GM21619 (cell line): ENCODE data around the gene MAP2K6.
"Not testable (repeated sequence)": the region's sequence is repeated elsewhere in the genome, so short reads cannot be mapped to it uniquely, and the experiment has no call there.

ENCODE experiments used
- ATAC-seq: cut with Tn5 transposase; IDR thresholded peaks from one replicate; pipeline ENCODE4 v1.9.1; 2021; ENCODE audit not compliant: unreplicated experiment

MAP2K6 gene

DNA sequence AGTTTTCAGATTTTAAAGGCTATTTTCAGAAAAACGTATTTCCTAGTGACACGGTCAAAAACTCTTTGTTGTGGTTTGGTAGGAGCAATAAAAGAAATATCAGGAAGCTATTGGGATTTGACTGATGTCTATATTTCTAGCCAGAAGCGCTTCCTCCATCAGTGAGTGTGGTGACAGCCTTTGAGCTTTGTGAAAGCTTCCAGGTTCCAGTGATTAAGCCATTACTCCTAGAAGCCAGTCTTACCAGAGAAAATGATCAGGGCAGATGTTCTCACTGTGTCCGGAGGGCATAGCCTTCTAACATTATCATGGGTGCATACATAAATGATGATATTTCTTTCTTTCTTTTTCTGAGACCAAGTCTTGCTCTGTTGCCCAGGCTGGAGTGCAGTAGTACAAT, 39.6 kb downstream of the MAP2K6 start:
- ATAC-seq: no peak

- no peak for ATAC-seq
These were observed 40.5 kb downstream of the MAP2K6 start for GRCh38 chr17:69455040-69455439.

- peak; percentile 77 for ATAC-seq
These were observed 43.1 kb downstream of the MAP2K6 start for GRCh38 chr17:69457603-69458002.

DNA sequence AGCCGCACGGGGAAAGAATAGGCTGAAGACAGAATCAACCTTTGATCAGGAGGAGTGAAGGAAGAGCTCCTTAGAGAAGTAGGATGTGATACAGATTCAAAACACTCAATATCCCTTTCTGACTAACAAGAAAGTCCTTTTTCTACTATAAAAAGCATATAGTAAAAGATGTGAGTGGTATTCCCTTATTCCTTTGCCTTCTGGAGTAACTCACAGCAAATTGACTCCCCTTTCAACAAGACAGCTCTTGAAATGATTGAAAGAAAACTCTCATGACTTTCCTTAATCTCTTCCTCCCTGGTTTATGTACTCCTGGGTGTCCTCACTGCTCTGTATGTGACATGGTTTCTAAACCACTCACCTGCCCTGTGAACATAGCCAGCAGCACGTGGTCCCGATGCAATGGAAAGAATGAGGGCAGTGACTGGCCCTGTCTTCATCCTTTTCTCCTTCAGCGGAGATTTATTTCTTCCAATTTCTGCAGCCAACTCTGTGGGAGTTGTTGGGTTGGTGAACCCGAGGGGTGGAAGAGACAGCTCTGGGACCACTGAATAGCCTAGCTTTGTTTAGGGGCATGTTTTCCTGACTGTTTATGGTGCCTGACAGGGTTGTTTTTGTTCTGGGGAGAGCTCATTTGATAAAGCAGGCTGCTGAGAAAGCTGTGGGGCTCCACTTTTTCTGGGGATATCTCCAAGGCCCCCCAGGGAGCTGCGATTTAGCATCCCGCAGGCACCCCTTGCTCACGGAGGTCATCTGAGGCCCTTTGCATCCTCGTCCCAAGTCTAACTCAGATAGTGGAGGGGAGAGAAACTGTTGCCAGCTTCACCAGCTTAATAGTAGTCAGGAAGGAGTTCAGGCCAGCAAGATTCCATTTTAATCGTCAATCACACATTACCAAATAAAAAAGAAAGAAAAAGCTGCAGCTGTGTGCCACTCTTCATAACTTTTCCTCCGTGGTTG, 46.7 kb downstream of the MAP2K6 start:
- no peak for ATAC-seq

DNA sequence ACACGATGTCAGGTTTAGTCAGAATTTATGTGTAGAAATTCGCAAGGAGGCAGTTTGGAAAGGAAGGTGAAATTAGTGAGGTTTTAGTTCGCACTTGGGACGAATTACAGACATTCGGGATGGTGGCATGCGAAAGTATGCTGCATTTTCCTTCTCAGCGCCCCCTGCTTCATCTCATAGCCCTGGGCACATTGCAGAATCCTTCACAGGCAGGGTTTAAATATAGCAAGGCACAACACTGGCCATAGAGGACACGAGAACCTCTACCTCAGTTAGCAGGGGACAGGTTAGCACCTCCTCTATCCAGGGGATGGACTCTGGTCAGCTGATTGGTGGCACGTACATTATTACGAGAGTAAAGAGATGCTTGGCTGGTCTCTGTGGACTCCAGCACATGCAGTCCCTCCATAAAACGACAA, 47.5 kb downstream of the MAP2K6 start:
- no peak for ATAC-seq

- ATAC-seq: no peak
These were observed 48.4 kb downstream of the MAP2K6 start for GRCh38 chr17:69462882-69463281.

- ATAC-seq: no peak
These were observed 52.0 kb downstream of the MAP2K6 start for GRCh38 chr17:69466451-69466850.

- no peak for ATAC-seq
These were observed 52.6 kb downstream of the MAP2K6 start for GRCh38 chr17:69466905-69467667.

GRCh38 chr17:69468207-69468606, 53.7 kb downstream of the MAP2K6 start:
- no peak for ATAC-seq

DNA sequence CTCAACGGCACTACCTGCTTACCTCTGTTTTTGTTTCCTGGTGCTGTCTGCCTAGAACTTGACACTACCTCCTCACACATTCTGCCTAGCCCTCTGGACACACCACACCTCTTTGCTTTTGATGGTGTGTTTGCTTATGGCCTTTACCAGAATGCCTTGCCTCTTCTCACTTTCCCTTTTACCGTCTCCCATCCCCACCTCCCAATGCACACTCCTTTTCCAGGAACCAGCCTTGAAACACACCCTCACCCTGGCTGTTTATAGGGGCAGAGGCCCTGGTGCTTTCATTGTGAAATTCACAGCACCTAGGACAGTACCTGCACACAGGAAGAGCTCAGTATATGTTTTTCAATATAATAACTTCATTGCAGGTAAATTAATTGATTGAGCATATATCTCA, 56.2 kb downstream of the MAP2K6 start:
- ATAC-seq: no peak

GRCh38 chr17:69471406-69471805, 56.9 kb downstream of the MAP2K6 start:
- no peak for ATAC-seq

GRCh38 chr17:69473841-69474831, 59.6 kb downstream of the MAP2K6 start:
- ATAC-seq: no peak

DNA sequence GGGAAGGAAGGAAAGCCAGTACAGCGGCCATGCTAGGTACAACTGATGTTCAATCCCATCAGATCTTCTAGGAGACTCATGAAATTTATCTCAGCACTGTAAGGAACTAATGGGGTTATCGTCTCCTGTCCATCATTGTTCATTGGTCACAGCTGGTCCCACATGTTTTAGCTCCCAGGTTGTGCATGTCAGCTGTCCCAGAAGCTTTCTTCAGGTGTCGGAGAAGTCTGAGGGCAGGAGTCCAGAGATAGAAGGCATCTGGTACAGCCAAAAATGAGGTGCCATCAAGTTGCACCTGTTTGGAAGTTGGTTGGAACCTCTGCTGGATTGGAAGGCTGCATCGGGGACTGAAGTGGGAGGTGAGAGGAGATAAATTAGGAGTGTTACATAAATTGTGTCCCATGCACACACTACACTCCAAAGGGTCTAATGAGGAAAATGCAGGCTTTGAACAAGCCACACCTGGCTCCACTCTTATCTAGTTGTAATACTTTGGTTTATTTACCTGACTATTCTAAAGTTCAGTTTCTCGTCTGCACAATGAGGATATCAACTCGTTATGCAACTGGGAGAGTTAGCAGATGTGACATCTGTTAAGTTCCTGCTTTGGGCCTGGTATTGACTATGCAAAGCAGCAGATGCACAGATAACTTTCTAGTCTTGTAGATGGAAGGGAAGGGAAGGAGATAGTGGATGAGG, 62.9 kb downstream of the MAP2K6 start:
- ATAC-seq: no peak

- no peak for ATAC-seq
These were observed 63.4 kb downstream of the MAP2K6 start for GRCh38 chr17:69477903-69478266.

GRCh38 chr17:69478916-69479315, 64.4 kb downstream of the MAP2K6 start:
- ATAC-seq: no peak

DNA sequence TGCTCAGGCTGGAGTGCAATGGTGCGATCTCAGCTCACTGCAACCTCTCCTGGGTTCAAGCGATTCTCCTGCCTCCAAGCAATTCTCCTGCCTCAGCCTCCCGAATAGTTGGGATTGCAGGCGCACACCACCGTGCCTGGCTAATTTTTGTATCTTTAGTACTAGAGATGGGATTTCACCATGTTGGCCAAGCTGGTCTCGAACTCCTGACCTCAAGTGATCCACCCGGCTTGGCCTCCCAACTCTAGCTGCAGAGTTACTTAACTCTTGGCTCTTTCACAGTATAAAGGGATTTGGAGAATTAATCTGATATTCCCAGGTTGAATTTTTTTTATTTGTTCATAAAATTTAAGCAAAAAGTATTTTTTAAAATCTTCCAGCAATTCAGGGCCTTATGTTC, 65.3 kb downstream of the MAP2K6 start:
- ATAC-seq: not testable (repeated sequence)

DNA sequence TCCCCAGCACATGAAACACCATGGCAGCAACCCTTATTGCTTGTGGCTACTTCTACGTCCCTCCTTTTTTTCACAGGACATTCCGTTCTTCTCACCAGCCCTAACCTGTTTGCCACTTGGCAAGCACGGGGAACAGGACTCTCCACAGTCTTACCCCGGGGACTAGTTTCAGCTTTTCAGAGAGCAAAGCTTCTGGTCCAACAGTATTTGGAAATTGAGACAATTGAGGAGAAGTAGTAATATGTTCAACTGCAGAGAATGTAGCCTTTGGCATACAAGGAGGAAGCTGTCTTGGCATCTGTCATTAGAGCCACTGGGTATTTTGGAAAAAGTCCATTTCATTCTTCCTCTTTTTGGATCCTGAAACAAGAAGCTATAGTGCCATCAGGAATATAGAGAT, 65.7 kb downstream of the MAP2K6 start:
- ATAC-seq: no peak

- ATAC-seq: no peak
These were observed 70.8 kb downstream of the MAP2K6 start for GRCh38 chr17:69485251-69485661.

GRCh38 chr17:69485901-69486643, 71.6 kb downstream of the MAP2K6 start:
- ATAC-seq: no peak
